Head of caudate nucleus (tissue), 42 donors: Measurements from ENCODE around the gene ATG9A.

Source experiments
- DNase-seq, 42 donors: peaks; one replicate each; pipeline versions ENCODE4 v3.0.0 to v3.0.0-alpha.2; 2020 to 2021; ENCODE audit warnings: mixed read lengths in 7 of 42
- intact Hi-C: fragments of 100-400 bp; cut with DNase I; formaldehyde crosslinking; loops from one replicate; pipeline ENCODE4 v1.15.0; 2022

The ATG9A gene

DNA sequence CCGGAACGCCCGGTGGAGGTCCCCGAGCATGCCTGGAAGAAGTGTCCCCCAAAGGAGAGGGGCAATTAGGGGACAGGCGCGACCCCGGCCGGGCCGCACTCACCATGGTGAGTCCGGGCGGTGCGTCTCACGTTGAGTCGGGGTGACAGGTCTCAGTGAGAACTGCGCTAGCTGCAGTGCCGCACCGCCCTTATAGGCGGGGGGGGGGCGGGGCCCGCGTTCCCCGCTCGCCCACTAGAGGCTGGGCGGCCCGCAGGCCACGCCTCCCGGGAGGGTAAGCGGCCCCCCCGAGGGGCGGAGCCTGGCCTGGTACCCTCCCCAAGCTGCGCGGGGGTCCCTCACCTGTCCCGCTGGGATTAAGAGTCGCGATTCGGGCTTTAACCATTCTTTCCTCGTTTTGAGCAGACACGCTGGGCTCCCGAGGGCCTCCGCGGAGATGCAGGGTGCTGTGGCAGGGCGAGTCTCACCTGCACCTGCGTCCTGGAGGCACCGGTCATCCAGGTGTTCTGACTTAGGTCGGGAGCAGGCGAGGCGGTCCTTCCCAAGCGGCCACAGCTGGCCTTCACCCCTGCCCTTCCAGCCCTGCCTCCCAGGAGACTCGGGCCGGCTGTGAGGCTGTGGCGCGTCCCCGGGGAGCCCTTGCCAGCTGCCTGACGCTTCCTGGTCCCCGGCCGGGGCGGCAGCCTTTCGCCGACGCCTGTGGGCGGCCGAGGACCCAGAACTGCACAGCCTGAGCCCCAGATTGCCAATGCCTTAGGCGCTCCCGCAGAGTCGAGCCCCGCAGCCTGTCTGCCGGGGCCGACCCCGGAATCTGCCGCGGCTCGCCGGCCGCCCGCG, 24.5 kb upstream of the ATG9A start, which contains the start of gene TUBA4A:
TSS of gene TUBA4A (minus strand) at position 166 of the 837 bp plus-strand sequence. CDS start at position 106, 60 bp downstream.
- DNase-seq, result peak; percentile 70 to 94 (median 87)
- intact Hi-C loops, result no loop called here

DNA sequence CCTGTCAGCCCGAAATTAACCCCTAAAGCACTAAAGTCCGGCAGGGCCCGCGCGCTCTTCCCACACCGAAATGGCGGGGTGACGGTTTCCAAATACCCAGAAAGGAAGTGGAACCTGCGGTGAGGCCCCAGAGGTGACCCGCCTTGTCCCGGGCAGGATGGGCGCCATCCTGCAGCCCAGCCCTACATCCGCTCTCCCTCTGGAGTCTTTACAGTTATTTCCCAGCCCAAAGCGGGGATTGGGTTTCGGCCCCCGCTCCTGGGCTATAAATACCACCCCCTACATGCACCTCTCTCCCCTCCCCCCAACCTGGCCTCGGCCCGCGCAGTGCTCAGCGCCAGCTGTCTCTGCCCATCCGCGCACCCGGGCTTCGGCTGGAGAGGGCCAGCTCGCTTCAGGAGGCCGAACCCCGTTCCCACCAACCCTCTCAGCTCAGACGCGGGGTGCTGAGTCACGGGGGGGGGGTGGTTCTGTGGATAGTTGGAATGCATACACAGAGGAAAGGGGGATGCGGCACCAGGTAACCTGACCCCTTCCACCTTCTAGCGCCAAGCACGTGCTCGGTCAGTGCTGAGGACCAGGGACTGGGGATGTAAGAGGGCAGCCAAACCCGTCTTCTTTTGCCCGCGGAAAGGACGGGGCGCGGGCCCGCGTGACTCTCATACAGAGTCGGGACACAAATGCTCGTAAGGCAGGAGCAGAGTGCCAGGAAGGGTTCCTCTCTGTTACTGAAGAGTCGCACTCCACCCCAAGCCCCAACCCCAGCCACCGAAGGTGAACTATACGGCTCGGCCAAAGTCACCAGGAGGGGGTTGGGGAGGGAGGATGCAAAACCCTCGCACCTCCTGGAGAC, 23.7 kb upstream of the ATG9A start, which contains the start of gene TUBA4B:
TSS of gene TUBA4B (plus strand) at position 344 of the 853 bp plus-strand sequence. CDS start at position 509, 165 bp downstream.
- DNase-seq, result peak in 35 of 42 donors; percentile 13 to 64 (median 38)
- intact Hi-C loops, result no loop called here

DNA sequence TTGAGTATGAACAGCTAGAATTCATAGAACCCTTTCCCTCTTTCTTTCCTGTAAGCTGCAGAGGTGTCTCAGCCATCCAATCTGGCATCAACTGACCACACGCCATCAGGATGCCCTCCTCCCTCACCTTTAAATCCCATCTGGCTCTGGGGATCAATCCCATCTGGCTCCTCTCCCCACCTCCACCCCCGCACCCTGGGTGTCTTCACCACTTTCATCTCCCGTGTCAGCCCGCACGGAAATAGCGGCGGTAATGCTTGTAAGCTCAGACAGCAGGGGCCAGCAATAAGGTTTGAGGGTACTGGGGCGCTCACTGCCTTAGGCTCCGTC, 23.1 kb upstream of the ATG9A start:
- peak in 31 of 42 donors; percentile 19 to 80 (median 48) for DNase-seq
- intact Hi-C loops, result no loop called here

DNA sequence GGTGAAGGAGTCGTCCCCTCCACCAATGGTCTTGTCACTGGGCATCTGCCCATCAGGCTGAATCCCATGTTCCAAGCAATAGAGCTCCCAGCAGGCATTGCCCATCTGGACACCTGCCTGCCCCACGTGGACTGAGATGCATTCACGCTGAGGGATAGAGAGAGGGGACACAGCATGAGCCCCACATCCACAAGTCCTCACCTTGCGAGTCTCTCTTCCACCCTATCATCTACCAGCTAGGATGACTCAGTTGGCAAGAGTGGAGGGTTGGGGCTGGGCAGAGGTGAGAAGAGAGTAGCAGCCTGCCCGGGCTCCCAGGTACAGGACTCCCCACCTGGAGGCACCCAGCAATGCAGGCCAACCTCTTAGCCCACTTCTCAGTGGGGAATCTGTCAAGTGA, 22.6 kb upstream of the ATG9A start:
- DNase-seq, result peak in 2 of 42 donors; percentile 19 to 22

DNA sequence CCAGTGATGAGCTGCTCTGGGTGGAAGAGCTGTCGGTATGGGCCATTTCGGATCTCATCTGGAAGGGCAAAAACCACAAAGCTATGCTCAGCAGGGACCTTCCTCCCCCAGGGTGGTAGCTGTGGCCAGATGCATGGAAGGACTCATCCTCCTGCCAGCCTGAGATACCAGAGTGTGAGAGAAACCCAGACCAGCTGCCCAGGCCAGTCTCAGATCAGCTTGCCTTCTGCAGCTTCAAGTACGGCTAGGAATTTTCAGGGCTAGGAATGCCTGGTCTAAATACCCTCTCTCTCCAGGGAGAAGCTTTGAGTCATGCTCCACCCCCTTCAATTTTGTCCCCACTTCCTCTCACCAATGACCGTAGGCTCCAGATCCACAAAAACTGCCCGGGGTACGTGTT, 22.2 kb upstream of the ATG9A start:
- intact Hi-C loops, result no loop called here
- no peak for DNase-seq

More for the DNA sequence above, 22.6 kb upstream of the ATG9A start:
- intact Hi-C loops, result no loop called here

DNA sequence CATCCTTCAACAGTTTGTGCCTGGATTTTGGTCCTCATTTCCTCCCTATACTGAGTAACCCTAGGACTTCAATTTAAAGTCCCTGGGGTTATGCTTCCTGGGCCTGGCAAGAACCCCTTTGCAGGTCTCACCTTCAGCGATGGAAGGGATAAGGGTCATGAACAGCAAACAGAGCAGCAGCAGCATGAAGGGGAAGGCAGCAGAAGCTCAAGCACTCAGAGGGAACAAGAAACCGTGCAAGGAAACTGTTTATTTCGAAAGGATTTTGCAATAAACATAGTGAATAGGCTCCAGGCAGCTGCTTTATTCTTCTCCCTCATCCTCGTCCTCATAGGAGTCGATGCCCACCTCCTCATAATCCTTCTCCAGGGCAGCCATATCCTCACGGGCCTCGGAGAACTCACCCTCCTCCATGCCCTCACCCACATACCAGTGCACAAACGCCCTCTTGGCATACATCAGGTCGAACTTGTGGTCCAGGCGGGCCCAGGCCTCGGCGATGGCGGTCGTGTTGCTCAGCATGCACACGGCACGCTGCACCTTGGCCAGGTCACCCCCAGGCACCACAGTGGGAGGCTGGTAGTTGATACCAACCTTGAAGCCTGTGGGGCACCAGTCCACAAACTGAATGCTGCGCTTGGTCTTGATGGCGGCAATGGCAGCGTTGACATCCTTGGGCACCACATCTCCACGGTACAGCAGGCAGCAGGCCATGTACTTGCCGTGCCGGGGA, 20.8 kb upstream of the ATG9A start:
- DNase-seq, result no peak
- intact Hi-C loops, result no loop called here

DNA sequence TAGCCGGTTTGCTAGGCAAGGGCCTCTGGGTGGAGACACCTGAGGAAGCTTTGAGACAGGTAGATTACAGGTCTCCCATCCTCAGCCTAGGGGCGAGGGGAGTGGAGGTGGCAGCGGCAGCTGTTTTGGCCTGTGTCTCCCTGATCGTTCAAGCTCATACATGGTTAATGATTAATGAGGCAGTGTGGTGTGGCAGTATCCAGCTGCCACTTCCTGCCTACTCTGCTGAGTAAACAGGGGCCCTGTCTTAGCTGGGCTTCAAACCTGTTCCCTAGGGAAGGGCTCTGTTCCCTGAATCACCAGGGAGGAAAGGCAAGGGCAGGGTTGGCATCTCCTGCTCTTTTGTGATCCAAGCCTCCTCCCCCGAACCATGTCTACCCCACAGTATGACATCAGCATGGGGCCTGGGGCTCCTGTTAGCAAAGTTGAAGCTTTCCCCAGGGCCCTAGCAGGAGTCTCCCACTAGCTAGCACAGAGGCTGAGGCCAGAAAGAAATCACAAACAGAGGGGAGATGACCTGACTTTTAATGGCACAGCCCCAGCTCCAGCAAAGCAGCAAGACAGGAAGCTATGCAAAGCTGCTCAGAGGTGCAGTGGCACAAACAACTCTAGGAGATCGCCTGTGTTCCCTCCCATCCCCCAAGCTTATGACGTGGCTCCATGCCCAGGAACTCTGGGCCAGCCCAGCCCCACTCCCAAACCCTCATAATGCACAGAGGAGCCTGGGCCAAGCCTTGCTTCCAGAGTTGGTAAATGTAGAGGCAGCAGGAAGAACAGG, 20.0 kb upstream of the ATG9A start:
- DNase-seq, result peak in 38 of 42 donors; percentile 26 to 79 (median 58)
- intact Hi-C loops, result no loop called here

DNA sequence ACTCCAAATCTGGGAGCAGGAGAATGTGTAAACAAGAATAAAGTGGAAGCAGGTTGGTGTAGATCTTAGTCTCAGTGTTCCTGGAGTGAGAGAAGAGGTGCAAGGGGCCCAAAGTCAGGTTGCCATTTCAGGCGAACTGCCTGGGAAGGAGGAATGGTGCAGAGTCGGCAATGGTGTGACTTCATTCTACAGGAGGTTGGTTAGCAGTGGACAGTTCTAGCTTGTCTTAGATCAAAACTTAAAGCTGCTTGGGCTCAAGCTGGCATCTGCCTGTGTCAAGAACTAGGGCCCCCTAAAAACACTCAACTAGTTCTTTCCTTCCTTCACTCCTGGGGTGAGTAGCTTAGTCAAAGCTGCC, 19.4 kb upstream of the ATG9A start:
- intact Hi-C loops, result no loop called here
- DNase-seq, result no peak

DNA sequence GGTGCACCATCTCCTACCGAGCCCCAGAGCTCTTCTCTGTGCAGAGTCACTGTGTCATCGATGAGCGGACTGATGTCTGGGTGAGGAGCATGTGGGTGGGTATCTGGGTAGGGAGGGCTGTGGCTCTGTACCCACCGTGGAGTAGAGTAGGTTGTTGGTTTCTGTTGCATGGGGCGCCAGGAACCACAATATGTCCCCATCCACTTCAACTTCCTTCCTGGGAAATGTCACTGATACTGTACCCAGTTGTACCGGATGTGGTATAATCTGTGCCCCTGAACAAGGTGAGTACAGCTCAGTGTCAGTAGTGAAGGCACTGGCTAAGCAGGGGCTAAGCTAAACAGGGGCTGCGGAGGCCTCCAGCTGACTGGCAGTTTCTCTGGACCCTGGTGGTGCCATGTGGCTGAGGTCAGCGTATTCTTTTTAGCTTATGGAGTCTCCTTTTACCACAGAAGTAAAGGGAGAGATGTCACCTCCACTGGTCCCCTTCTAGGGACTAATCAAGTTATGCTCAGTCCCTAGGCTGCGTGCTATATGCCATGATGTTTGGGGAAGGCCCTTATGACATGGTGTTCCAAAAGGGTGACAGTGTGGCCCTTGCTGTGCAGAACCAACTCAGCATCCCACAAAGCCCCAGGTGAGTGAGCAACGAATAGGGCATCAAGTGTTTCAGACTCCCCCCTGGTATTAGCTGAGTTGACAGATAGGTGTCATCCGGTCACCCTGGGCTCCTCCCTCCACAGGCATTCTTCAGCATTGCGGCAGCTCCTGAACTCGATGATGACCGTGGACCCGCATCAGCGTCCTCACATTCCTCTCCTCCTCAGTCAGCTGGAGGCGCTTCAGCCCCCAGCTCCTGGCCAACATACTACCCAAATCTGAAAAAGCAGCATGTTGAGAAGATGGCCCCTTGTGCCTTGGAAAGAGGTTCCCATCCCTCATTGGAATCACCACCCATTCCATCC, 18.5 kb upstream of the ATG9A start:
- no peak for DNase-seq
- intact Hi-C loops, result no loop called here

DNA sequence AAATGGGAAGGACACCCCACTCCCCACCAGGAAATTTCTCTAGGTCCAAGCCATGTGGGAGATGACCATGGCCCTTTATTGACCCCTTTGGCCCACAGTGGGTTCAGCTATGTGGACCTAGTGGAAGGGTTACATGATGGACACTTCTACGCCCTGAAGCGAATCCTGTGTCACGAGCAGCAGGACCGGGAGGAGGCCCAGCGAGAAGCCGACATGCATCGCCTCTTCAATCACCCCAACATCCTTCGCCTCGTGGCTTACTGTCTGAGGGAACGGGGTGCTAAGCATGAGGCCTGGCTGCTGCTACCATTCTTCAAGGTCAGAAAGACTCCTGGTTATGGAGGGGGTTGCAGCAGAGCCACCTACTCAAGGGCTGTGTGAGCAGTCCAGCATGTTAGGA, 17.1 kb upstream of the ATG9A start:
- intact Hi-C loops, result no loop called here
- no peak for DNase-seq

DNA sequence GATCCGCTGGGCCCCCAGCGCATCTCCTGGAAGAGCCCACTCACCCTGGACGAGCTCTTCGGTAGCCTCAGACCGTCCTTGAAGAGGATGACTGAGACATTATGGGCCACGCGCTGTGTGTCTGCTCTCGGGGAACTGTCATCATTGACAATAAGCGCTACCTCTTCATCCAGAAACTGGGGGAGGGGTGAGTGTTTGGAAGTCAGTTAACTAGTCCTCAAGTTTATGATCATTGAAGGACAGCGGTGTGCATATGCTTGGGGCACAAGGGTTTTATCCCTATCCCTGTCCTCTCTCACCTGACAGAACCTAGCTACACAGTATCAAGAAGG, 16.4 kb upstream of the ATG9A start:
- peak in 2 of 42 donors; percentile 14 to 23 for DNase-seq

DNA sequence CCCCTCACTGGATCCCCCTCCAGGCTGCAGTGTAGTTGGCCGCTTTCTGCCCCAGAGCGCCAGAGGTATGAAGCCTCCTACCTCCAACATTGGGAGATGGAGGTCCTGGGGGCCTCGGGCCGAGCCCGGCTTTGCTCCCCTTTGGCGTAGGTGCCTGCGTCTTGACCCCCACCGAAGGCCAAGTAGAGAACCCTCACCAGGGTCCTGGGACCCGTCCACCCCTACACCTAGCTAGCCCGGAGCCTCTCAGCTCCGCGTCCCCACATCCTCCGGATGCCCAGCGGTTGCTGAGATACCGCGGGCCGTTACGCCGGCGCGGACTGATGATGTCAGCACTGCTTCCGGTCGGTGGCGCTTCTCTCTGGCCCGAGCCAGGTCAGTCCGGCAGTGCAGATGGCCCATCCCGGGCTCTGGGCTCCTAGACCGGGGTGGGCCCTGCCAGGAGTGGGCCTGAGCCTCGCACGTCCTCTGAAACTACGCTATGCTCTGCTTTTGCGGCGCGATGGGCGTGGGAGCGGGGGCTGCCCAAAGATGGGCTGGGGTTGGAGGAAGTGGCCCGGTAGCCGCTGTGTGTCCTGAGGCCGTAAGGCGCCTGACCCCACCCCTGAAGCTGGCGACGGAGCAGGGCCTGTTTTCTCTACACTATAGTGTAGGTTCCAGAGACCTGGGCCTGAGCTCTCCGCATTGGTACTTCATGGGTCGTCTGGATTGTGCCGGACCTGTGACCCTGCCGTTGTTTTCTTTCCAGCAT, 15.9 kb upstream of the ATG9A start, which contains the start of the genes GLB1L and STK16:
TSS of gene GLB1L (minus strand) at position 297 of the 751 bp plus-strand sequence. CDS start 1,871 bp downstream, outside the sequence.
TSS of gene STK16 (plus strand) at position 332 of the 751 bp plus-strand sequence. CDS start 521 bp downstream, outside the sequence.
- intact Hi-C loops, result loop anchor here (2.0 kb wide), 1 partner anchor 19 kb away; no protein-coding TSS in a partner anchor
- peak; percentile 82 to 98 (median 94) for DNase-seq

More for the DNA sequence above, 16.4 kb upstream of the ATG9A start:
- intact Hi-C loops, result loop anchor here (2.0 kb wide), 1 partner anchor 19 kb away; no protein-coding TSS in a partner anchor

DNA sequence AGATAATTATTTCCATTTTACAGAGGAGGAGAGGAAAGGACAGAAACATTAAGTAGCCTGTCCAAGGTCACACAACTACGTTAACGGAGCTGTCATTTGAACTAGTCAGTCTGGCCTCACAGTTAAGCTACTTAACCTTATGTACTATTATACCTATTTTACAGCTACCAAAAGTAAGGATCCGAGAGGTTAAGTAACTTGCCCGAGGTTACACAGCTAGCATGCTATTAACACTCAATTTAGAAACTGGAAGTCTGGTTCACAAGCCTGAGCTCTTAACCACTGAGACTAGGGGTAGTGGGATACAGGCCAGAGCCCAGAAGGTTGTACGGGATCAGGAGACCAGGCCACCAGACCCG, 15.3 kb upstream of the ATG9A start:
- no peak for DNase-seq
- intact Hi-C loops, result loop anchor here (2.0 kb wide), 1 partner anchor 18 kb away; no protein-coding TSS in a partner anchor

DNA sequence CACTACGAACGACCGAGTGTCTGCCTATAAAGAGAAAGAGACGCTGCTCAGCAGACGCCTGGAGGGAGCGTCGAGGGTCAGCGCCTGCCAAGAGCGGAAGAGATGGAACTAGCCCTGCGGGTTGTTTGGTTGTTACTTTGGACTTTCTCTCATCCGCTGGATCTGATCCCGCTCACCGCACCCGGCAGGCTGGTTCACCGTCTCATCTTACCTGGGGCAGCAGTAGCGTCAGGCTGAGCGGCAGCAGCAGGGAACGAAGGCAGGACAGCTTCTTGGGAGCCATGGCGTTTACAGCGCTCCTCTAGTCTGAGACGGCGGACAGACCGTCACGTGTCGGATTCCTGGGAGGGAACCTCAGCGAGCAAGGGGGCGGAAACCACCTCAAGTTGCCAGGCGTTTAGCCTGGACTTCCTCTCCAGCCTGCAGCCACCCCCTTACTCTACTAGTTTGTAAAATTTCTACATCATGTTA, 13.9 kb upstream of the ATG9A start:
- DNase-seq, result no peak
- intact Hi-C loops, result no loop called here

DNA sequence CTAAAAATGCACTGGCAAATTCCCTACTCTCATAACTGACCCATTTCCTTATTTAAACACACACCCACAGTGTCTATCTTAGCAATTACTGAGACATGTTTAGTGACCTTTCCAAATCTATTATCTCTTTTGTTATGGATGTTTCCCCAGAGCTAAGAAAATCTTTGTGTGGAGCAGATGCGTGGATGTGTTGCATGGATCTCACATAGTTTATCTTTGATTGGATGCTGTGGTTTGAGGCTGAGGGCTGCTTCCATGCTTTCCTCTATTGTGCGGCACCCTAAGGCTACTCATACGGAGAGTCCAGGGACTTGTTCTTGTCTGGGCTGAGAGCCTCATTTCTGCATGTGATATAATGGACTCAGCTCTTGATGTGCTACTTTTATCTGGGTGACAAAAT, 4.9 kb upstream of the ATG9A start:
- intact Hi-C loops, result no loop called here
- no peak for DNase-seq

DNA sequence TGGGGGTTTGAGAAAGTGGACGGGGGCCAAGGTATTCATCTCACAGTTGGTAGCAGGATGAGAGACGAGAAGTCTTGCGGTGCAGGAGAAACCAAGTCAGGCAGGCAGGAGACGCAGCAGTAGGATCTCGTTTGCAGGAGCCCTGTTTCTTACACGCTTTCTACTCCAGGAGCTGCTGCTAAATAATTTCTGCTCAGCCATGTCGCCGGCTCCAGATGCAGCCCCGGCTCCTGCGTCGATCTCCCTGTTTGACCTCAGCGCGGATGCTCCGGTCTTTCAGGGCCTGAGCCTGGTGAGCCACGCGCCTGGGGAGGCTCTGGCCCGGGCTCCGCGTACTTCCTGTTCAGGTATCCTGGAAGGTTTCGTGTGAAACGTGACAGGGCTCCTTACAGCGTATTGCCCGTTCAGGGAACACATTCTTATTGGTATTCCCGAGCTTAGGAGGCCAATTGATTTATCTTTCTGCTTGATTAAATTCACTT, 664 bp upstream of the ATG9A start:
- intact Hi-C loops, result no loop called here
- peak in 12 of 42 donors; percentile 20 to 55 (median 37) for DNase-seq
